Muscle layer of colon (tissue), 2 donors: ENCODE data around the gene CD81.

Experiments used
- H3K27ac ChIP-seq: one replicate; pipeline ENCODE4 v1.7.0; 2013; ENCODE audit warnings: low read depth, mild to moderate bottlenecking, low read length, moderate library complexity
- H3K27me3 ChIP-seq, 2 donors: one replicate each; pipeline ENCODE4 v1.7.0; 2013; ENCODE audit warnings: low read length in 2 of 2, mild to moderate bottlenecking in 2 of 2; ENCODE audit not compliant: insufficient read depth in 2 of 2, control insufficient read depth in 1 of 2
- H3K36me3 ChIP-seq: one replicate; pipeline ENCODE4 v1.7.0; 2013; ENCODE audit warnings: mild to moderate bottlenecking, low read length; ENCODE audit not compliant: insufficient read depth
- H3K4me1 ChIP-seq: one replicate; pipeline ENCODE4 v1.7.0; 2013; ENCODE audit warnings: mild to moderate bottlenecking, low read length; ENCODE audit not compliant: insufficient read depth
- H3K4me3 ChIP-seq, 2 donors: one replicate each; pipeline ENCODE4 v1.7.0; 2013; ENCODE audit warnings: low read length in 2 of 2, low read depth in 1 of 2, mild to moderate bottlenecking in 1 of 2, moderate library complexity in 1 of 2
- H3K9ac ChIP-seq: one replicate; pipeline ENCODE4 v1.7.0; 2013; ENCODE audit warnings: low read length
- H3K9me3 ChIP-seq: one replicate; pipeline ENCODE4 v1.7.0; 2013; ENCODE audit warnings: mild to moderate bottlenecking, low read length
- donor health status: abdominal sarcoma.
- donor health status: Adenocarcinoma of cecum.

CD81 gene

DNA sequence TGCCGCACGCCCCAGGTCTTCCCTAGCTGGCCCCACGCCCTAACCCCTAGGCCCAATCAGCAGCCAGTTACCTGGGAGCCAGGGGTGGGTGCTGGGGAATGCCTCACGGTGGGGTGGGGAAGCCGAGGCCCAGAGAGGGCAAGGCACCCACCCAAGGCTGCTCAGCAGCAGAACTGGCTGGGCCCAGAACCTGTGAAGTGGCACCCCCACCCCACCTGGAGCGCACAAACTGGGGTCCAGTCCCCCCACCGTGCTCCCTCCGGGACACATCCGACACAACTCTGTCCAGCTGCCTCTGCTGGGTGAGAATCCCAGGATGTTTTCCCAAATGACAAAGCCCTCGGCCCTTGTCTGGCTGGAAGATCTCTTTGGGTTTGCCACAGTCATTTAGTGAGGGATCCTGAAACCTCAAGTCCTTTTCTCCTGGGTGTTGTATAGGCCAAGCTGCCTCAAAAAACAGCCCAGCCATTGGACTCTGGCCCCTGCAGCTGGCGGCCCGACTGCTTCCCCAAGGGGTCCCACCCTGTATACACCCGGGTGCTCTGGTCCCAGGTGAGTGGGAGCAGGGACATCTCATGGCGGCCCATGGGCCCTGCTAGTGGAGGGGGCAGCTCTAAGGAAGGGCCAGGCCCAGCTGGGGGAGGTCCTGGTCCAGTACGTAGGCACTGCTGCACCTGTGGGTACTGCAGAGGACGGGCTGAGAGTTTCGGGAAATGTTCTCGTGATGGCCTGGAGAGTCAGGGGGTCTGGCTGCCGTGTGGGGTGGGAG is 44.3 kb downstream of the CD81 start:
- no peak overlapping the region for H3K27ac ChIP-seq
- peaks cover 4% of the 10 kb centered on the region for H3K4me1 ChIP-seq
- no peaks in the 10 kb centered on the region for H3K36me3 ChIP-seq
- H3K9ac ChIP-seq: no peak overlapping the region
- H3K27me3 ChIP-seq: peaks cover 0 to 7% of the 10 kb centered on the region in 2 donors
- H3K9me3 ChIP-seq: no peaks in the 10 kb centered on the region
- no peak overlapping the region for H3K4me3 ChIP-seq

DNA sequence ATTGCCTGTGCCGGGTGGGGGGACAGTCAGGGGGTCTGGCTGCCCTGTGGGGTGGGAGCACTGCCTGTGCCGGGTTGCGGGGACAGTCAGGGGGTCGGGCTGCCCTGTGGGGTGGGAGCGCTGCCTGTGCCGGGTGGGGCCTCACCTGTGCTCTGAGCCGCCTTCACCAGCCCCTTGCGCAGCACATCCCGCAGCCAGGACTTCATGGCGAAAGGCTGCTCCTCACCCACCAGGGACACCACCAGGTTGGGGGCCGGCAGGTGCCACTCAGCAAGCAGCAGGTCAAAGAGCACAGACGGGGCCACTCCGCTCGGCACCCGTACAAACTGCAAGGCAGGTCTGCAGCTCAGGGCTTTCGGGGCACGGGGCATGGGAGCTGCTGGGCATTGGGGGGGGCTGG is 44.9 kb downstream of the CD81 start:
- Histone ChIP-seq H3K4me3 (no peak overlapping the region), H3K36me3 (no peaks in the 10 kb centered on the region), H3K9me3 (no peaks in the 10 kb centered on the region), H3K9ac (no peak overlapping the region), H3K27ac (no peak overlapping the region), H3K4me1 (peaks cover 4% of the 10 kb centered on the region), H3K27me3 (peaks cover 0 to 7% of the 10 kb centered on the region in 2 donors)

DNA sequence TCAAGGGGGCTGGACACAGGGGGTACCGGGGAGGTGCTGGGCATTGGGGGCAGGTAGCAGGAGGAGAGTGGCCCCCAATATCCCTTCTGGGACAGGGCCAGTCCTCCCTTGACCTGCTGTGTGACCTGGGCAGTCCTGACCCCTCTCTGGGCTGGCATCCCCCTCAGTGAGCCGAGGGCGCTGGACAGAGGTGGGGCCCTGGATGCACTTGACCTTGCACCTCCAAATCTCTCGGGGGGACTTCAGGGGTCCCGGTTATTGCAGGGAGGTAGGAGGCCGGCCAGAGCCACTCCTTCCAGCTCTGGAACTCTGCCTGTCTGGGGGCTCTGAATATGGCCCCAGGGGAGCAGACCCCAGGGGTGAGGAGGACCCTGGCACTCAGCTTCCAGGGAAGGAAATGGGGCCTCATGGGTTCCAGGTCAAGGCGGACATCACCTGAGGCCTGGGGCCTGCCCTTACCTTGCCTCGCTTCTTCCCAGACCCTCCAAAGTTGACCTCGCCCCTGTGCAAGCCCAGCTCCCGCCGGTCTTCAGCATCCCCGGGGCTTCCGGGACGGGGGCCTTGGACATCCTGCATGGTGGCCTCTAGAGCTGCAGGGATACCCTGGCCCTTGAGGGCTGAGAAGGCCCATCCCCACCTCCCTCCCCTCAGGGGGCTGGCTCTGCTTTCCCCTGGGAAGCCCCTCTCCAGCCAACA is 45.5 kb downstream of the CD81 start:
- Histone ChIP-seq H3K4me3 (no peak overlapping the region), H3K9ac (no peak overlapping the region), H3K36me3 (no peaks in the 10 kb centered on the region), H3K27ac (no peak overlapping the region), H3K27me3 (peaks cover 0 to 7% of the 10 kb centered on the region in 2 donors), H3K9me3 (no peaks in the 10 kb centered on the region), H3K4me1 (peaks cover 4% of the 10 kb centered on the region)

DNA sequence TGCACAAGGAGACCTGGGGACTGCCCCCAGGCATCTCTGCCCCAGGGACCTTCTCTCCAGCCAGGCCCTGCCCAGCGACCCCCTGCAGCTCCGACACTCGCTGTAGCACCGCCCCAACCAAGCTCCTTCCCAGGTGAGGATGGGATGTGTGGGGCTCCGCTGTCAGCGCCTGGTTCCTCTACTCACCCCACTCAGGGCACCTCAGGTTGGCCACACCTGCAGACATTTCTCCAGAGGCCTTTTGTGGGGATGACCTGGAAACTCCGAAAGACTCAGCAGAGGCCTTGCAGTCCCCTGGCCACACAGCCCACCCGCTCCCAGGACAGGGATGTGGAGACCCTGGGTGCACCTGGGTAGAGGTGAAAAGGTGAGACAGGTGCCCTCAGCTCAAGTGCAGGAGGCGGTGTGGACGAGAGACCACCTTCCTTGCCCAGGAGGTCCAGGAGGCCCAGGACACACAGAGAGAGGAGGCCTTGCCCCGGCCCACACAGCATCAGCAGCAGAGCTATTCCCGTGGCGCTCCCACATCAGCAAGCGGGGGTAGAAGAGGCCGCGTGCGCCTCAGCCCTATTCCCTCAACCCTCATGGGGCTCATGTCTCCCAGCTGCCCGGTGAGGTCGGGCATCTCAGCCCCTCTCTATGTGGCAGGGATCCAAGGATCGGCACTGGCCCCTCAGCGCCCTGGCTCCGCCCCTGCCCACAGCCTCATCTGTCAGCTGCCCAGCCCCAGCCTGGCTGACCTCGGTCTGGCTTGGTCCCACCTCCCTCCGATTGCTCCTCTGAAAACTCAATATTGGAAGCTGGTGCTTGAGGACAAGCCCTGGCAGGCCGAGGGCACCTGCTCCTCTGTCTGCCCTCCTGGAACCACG is 46.3 kb downstream of the CD81 start:
- H3K4me3 ChIP-seq: no peak overlapping the region
- no peak overlapping the region for H3K27ac ChIP-seq
- no peak overlapping the region for H3K9ac ChIP-seq
- H3K4me1 ChIP-seq: peaks cover 4% of the 10 kb centered on the region
- H3K27me3 ChIP-seq: peaks cover 0 to 7% of the 10 kb centered on the region in 2 donors
- no peaks in the 10 kb centered on the region for H3K36me3 ChIP-seq
- no peaks in the 10 kb centered on the region for H3K9me3 ChIP-seq

DNA sequence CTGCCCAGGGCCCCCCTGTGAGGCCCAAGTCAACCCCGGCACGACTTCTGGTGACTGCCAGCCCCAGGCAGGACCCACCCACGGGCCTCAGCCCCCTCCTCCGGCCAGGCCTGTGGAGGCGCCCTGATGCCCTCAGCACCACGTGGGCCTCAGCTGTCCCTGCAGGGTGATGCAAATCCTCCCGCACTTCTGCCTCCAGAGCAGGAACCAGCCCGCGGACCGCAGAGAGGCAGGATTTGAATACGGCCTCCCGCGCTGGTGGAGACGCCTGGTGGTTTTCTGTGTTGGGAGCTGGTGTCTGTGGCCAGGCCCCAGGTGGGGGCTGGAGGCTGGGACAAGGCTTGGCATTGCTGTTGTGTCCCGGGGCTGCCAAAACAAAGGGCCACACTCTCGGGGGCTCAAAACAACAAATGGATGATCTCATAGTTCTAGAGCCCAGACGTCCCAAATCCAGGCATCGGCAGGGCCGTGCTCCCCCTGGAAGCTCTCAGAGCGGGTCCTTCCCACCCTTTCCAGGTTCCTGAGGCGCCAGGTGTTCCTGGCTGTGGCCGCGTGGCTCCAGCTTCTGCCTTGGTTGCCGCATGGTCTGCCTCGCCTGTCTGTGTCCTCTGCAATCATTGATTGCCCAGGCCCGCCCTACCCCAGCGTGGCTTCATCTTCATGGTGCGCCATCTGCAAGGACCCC is 47.8 kb downstream of the CD81 start:
- Histone ChIP-seq H3K4me3 (no peak overlapping the region), H3K9ac (no peak overlapping the region), H3K27ac (no peak overlapping the region), H3K36me3 (no peaks in the 10 kb centered on the region), H3K27me3 (peaks cover 0 to 7% of the 10 kb centered on the region in 2 donors), H3K4me1 (peaks cover under 1% of the 10 kb centered on the region), H3K9me3 (no peaks in the 10 kb centered on the region)

DNA sequence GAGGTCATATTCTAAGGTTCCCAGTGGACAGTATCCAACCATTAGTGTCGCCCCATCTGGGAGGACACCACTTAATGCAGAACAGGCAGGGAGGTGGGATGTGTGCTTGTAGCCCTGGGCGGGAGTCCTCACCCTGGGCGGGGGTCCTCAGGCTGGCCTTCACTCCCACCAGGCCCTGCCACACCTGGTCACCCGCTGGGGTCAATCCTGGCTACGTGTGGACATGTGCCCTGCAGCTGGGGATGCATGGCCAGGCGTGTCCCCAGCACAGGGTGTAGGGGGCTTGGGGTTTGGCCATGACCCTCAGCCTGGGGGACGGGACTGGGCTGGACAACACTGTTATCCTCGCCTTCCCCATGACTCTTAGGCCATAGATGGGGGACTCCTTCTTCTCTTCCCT is 48.4 kb downstream of the CD81 start:
- no peak overlapping the region for H3K4me3 ChIP-seq

DNA sequence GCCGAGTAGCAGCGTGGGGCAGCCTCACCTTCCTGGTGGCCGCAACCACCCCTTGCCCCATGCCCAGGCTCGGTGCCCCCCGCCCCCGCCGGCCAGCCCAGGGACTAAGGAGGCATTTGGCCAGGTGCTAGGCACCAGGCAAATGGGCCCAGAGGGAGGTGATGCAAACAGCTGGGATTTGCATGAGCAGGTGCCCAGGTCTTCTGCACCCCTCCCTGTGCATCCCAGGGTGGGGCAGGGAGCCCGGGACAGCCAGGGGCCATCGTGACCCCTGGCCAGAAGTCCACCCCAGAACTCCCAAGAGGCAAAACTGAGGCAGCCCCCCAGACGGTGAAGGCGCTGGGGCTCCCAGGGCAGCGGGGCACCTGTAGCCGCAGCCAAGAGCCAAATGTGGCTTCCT is 49.1 kb downstream of the CD81 start:
- no peak overlapping the region for H3K4me3 ChIP-seq
- no peaks in the 10 kb centered on the region for H3K36me3 ChIP-seq
- H3K9ac ChIP-seq: no peak overlapping the region
- H3K9me3 ChIP-seq: no peaks in the 10 kb centered on the region
- no peaks in the 10 kb centered on the region for H3K4me1 ChIP-seq
- no peak overlapping the region for H3K27ac ChIP-seq
- H3K27me3 ChIP-seq: peaks cover 0 to 5% of the 10 kb centered on the region in 2 donors

More for the DNA sequence above, 48.4 kb downstream of the CD81 start:
- no peak overlapping the region for H3K9ac ChIP-seq
- H3K9me3 ChIP-seq: no peaks in the 10 kb centered on the region
- peaks cover 0 to 7% of the 10 kb centered on the region in 2 donors for H3K27me3 ChIP-seq
- H3K4me1 ChIP-seq: no peaks in the 10 kb centered on the region
- no peak overlapping the region for H3K27ac ChIP-seq
- no peaks in the 10 kb centered on the region for H3K36me3 ChIP-seq

DNA sequence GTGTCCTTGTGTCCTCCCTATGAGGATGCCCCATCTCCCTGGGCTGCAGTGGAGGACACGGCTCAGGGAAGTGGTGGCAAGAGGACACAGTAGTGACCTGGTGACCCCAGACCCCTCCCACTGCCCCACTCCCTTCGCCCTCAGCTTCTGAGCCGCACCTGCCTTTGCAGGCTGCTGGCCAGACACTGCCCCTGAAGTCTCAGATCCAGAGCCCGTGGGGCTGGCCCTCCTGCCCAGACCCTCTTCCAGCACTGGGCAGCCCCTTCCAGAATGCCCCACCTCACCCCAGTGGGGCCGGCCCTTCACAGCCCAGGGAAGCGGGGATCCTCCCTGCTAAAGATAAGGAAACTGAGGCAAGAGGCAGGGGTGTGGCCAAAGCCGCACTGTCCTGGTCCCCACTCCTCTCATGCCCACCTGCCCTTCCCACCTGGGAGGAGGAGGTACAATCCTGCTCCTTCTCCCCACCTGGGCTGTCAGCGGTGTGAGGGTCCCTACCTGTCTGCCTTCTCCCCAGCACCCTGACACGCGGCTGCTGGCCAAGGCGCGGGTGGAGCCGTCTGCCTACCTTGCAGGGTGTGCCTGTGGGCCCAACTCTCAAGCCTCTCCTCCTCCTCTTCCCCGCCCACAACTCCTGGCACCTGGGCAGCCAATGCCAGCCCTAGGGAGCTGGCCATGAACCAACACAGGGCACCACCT is 49.9 kb downstream of the CD81 start:
- Histone ChIP-seq H3K9ac (no peak overlapping the region), H3K4me3 (no peak overlapping the region), H3K4me1 (no peaks in the 10 kb centered on the region), H3K36me3 (no peaks in the 10 kb centered on the region), H3K27ac (no peak overlapping the region), H3K9me3 (no peaks in the 10 kb centered on the region), H3K27me3 (no peaks in the 10 kb centered on the region)

DNA sequence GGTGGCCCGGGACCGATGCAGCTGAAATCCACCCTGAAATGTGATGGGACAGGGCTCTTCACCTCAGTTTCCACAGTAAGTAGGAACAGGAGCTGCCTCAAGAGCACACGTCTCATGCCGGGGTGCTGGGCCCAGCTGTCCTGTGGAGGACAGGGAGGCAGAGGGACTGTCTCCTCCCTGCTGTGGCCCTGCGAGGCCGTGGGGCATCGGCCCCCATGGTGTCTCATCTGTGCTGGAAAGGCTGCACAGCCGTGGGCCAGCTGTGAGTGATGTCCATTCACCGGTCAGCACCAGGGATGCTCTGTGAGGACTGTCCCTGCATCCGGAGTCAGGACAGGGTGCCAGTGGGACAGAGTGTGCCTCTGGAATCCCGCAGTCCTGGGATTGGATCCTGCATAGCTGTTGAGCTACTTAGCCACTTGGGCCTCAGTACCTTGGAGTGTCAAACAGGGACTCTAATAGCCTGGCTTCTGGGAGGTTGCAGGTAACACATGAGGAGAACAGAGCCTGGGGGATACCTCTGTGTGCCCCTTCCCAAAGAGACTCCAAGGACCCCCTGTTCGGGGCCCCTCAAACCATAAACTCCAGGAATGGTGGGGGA is 50.7 kb downstream of the CD81 start:
- Histone ChIP-seq H3K27me3 (no peaks in the 10 kb centered on the region), H3K4me1 (no peaks in the 10 kb centered on the region), H3K9me3 (no peaks in the 10 kb centered on the region), H3K9ac (no peak overlapping the region), H3K4me3 (no peak overlapping the region), H3K36me3 (no peaks in the 10 kb centered on the region), H3K27ac (no peak overlapping the region)

DNA sequence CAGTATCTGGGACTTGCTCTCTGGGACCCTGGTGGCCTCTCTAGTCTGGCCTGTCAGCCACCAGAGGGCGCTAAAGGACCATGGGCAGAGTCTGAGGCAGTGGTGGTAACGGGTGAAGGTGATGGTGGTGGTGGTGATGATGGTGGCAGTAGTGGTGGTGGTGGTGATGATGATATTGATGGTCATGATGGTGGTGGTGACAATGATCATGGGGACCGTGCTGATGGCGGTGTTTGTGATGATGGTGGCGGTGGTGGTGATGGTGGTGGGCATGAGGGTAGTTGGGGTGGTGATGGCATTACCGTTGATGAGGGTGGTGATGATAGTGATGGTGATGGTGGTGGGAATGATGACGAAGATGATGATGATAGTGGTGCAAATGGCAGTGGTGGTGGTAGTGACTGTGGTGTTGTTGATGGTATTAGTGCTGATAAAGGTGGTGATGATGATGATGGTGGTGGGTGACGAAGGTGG is 51.2 kb downstream of the CD81 start:
- no peaks in the 10 kb centered on the region for H3K36me3 ChIP-seq
- no peaks in the 10 kb centered on the region for H3K27me3 ChIP-seq
- no peak overlapping the region for H3K4me3 ChIP-seq
- no peak overlapping the region for H3K27ac ChIP-seq
- H3K4me1 ChIP-seq: no peaks in the 10 kb centered on the region
- H3K9me3 ChIP-seq: no peaks in the 10 kb centered on the region
- no peak overlapping the region for H3K9ac ChIP-seq
